GM19438 (cell line): ENCODE data around the gene CPOX.
A peak's percentile ranks its signal among the peaks of the same experiment; 100 is the strongest.

Source experiments
- ATAC-seq: cut with Tn5 transposase; IDR thresholded peaks from one replicate; pipeline ENCODE4 v1.9.1; 2021; ENCODE audit warnings: low read depth; ENCODE audit not compliant: unreplicated experiment

Gene CPOX

GRCh38 chr3:98596541-98597500, 3.4 kb upstream of the CPOX start:
- ATAC-seq, result no peak

- ATAC-seq, result no peak
Observed at GRCh38 chr3:98596087-98596486, 2.7 kb upstream of the CPOX start.

GRCh38 chr3:98594628-98595324, 1.4 kb upstream of the CPOX start:
- ATAC-seq, result no peak

- ATAC-seq, result no peak
Observed at GRCh38 chr3:98592345-98592935, 971 bp downstream of the CPOX start.

GRCh38 chr3:98589331-98590036, 3.9 kb downstream of the CPOX start:
- no peak for ATAC-seq

- no peak for ATAC-seq
Observed at GRCh38 chr3:98588065-98588464, 5.3 kb downstream of the CPOX start.

GRCh38 chr3:98587654-98588053, 5.8 kb downstream of the CPOX start:
- no peak for ATAC-seq

- ATAC-seq, result no peak
Observed at GRCh38 chr3:98584547-98584946, 8.9 kb downstream of the CPOX start.

GRCh38 chr3:98583766-98584165, 9.6 kb downstream of the CPOX start:
- ATAC-seq, result no peak

GRCh38 chr3:98582042-98582441, 11.4 kb downstream of the CPOX start:
- ATAC-seq, result no peak

GRCh38 chr3:98581474-98581873, 11.9 kb downstream of the CPOX start:
- no peak for ATAC-seq

GRCh38 chr3:98580401-98581386, 12.7 kb downstream of the CPOX start:
- no peak for ATAC-seq

- no peak for ATAC-seq
Observed at GRCh38 chr3:98577178-98577895, 16.1 kb downstream of the CPOX start.

- no peak for ATAC-seq
Observed at GRCh38 chr3:98574132-98574531, 19.3 kb downstream of the CPOX start.

GRCh38 chr3:98573181-98573728, 20.2 kb downstream of the CPOX start:
- ATAC-seq, result peak; percentile 56

- no peak for ATAC-seq
Observed at GRCh38 chr3:98568402-98568801, 25.0 kb downstream of the CPOX start.

- ATAC-seq, result no peak
Observed at GRCh38 chr3:98567666-98568270, 25.6 kb downstream of the CPOX start.

GRCh38 chr3:98565843-98566242, 27.6 kb downstream of the CPOX start:
- ATAC-seq, result no peak
